Measurements from ENCODE around the gene GANAB. TPM values are rescaled to one million over a fixed set of nuclear protein-coding genes. Genes with fewer than 3 reads are reported as not detected.

The GANAB gene
- 249 and 288 TPM in 2 replicates for total RNA-seq

GRCh38 chr11:62645946-62646824 lies at the start of gene GANAB:
Gene GANAB, minus strand, starts transcription at chr11:62646613. Its CDS starts 14 bp downstream, at chr11:62646599.

GRCh38 chr11:62689421-62690183 lies 43.2 kb upstream of the GANAB start, which contains the start of gene LRRN4CL:
Gene LRRN4CL, minus strand, starts transcription at chr11:62689530. Its CDS starts 1,022 bp downstream, at chr11:62688508.

GRCh38 chr11:62678770-62679696 lies 32.6 kb upstream of the GANAB start, which contains the start of gene UBXN1:
Gene UBXN1, minus strand, starts transcription at chr11:62679073. Its CDS starts 150 bp downstream, at chr11:62678923.

GRCh38 chr11:62671608-62672389 lies 25.4 kb upstream of the GANAB start, which contains the start of the genes LBHD1 and UQCC3:
Gene LBHD1, minus strand, starts transcription at chr11:62672267. Its CDS starts 2,236 bp downstream, at chr11:62670031.
Gene UQCC3, plus strand, starts transcription at chr11:62671673. Its CDS starts 73 bp downstream, at chr11:62671746.

GRCh38 chr11:62665075-62665598 lies 18.7 kb upstream of the GANAB start, which contains the start of the genes C11orf98 and CSKMT:
Gene C11orf98, minus strand, starts transcription at chr11:62665210. Its CDS starts 41 bp downstream, at chr11:62665169.
Gene CSKMT, plus strand, starts transcription at chr11:62665312. Its CDS starts 568 bp downstream, at chr11:62665880.

GRCh38 chr11:62621567-62622470 lies 24.6 kb downstream of the GANAB start, which contains the start of gene B3GAT3:
Gene B3GAT3, minus strand, starts transcription at chr11:62621986. Its CDS starts 39 bp downstream, at chr11:62621947.

GRCh38 chr11:62612366-62613290 lies 33.8 kb downstream of the GANAB start, which contains the start of the genes EML3 and ROM1:
Gene EML3, minus strand, starts transcription at chr11:62612775. Its CDS starts 318 bp downstream, at chr11:62612457.
Gene ROM1, plus strand, starts transcription at chr11:62613257. Its CDS starts 25 bp downstream, at chr11:62613282.

GRCh38 chr11:62601372-62602140 lies 44.9 kb downstream of the GANAB start, which contains the start of gene MTA2:
Gene MTA2, minus strand, starts transcription at chr11:62601865. Its CDS starts 415 bp downstream, at chr11:62601450.

GRCh38 chr11:62591448-62592145 lies 54.8 kb downstream of the GANAB start, which contains the start of gene TUT1:
Gene TUT1, minus strand, starts transcription at chr11:62591523. Its CDS starts 38 bp downstream, at chr11:62591485.

Other genes with a start within 250 kb of the GANAB start
- gene SCGB1A1, start 227.6 kb downstream of the GANAB start, total RNA-seq = not detected in 2 replicates
- 388 and 488 TPM in 2 replicates for gene AHNAK, start 99.8 kb downstream of the GANAB start, total RNA-seq
- gene EEF1G, start 72.7 kb downstream of the GANAB start, total RNA-seq = 1,708 and 1,734 TPM in 2 replicates
- 4.8 and 6.7 TPM in 2 replicates for gene TUT1, start 55.1 kb downstream of the GANAB start, total RNA-seq
- 110 and 118 TPM in 2 replicates for gene MTA2, start 44.7 kb downstream of the GANAB start, total RNA-seq
- gene EML3, start 33.8 kb downstream of the GANAB start, total RNA-seq = 12.8 and 14.3 TPM in 2 replicates
- gene ROM1, start 33.4 kb downstream of the GANAB start, total RNA-seq = 5.5 and 7.8 TPM in 2 replicates
- 22.3 and 35.2 TPM in 2 replicates for gene B3GAT3, start 24.6 kb downstream of the GANAB start, total RNA-seq
- 15.1 and 22.9 TPM in 2 replicates for gene INTS5, start 6.7 kb upstream of the GANAB start, total RNA-seq
- gene C11orf98, start 18.6 kb upstream of the GANAB start, total RNA-seq = 39.7 and 43.3 TPM in 2 replicates
- gene CSKMT, start 18.7 kb upstream of the GANAB start, total RNA-seq = 7.4 and 7.5 TPM in 2 replicates
- 11.7 and 12.1 TPM in 2 replicates for gene UQCC3, start 25.1 kb upstream of the GANAB start, total RNA-seq
- 2.4 and 3.0 TPM in 2 replicates for gene LBHD1, start 25.7 kb upstream of the GANAB start, total RNA-seq
- gene UBXN1, start 32.5 kb upstream of the GANAB start, total RNA-seq = 193 and 199 TPM in 2 replicates
- 10.6 and 11.7 TPM in 2 replicates for gene LRRN4CL, start 42.9 kb upstream of the GANAB start, total RNA-seq
- gene BSCL2, start 60.8 kb upstream of the GANAB start, total RNA-seq = 58.3 and 73.6 TPM in 2 replicates
- gene GNG3, start 61.1 kb upstream of the GANAB start, total RNA-seq = not detected in 2 replicates
- 7.3 and 9.7 TPM in 2 replicates for gene HNRNPUL2, start 80.8 kb upstream of the GANAB start, total RNA-seq
- gene TTC9C, start 81.9 kb upstream of the GANAB start, total RNA-seq = 34.0 and 37.4 TPM in 2 replicates
- 9.7 and 12.7 TPM in 2 replicates for gene ZBTB3, start 107.5 kb upstream of the GANAB start, total RNA-seq
- 62.2 and 77.1 TPM in 2 replicates for gene POLR2G, start 115.0 kb upstream of the GANAB start, total RNA-seq
- gene TAF6L, start 124.8 kb upstream of the GANAB start, total RNA-seq = 12.1 and 19.1 TPM in 2 replicates
- gene TMEM179B, start 140.8 kb upstream of the GANAB start, total RNA-seq = 35.7 and 38.4 TPM in 2 replicates
- gene TMEM223, start 145.4 kb upstream of the GANAB start, total RNA-seq = 12.8 and 16.0 TPM in 2 replicates
- gene NXF1, start 158.8 kb upstream of the GANAB start, total RNA-seq = 9.7 and 21.1 TPM in 2 replicates
- 46.2 and 49.9 TPM in 2 replicates for gene STX5, start 185.4 kb upstream of the GANAB start, total RNA-seq
- not detected in 2 replicates for gene TEX54, start 186.2 kb upstream of the GANAB start, total RNA-seq
- 51.0 and 77.9 TPM in 2 replicates for gene WDR74, start 193.0 kb upstream of the GANAB start, total RNA-seq
- gene SLC3A2, start 234.3 kb upstream of the GANAB start, total RNA-seq = 210 and 296 TPM in 2 replicates